Heart left ventricle (tissue), 16 donors: ENCODE data around the gene ARID3B. TPM values are rescaled to one million over a fixed set of nuclear protein-coding genes. Genes with fewer than 3 reads are reported as not detected.
A peak's percentile ranks its signal among the peaks of the same experiment; 100 is the strongest.

ENCODE experiments used
- ATAC-seq, 4 donors: fragments of 200-7000 bp; cut with Tn5 transposase; one replicate each; pipeline ENCODE4 v1.9.1; 2020 to 2022; ENCODE audit warnings: moderate library complexity in 4 of 4, mild to moderate bottlenecking in 3 of 4, moderate number of reproducible peaks in 1 of 4
- DNase-seq, 5 donors: peaks; one replicate each; pipeline ENCODE4 v3.0.0-alpha.2; 2020
- H3K27ac ChIP-seq, 12 donors: fragments of 200-600 bp; sonication (generic) in 4 of 12; one replicate each; pipeline versions ENCODE4 v1.5.0 to v1.8.0; 2016 to 2022; ENCODE audit warnings: mild to moderate bottlenecking in 2 of 12
- H3K27me3 ChIP-seq, 9 donors: fragments of 200-600 bp; sonication (generic) in 2 of 9; one replicate each; pipeline versions ENCODE4 v1.5.1 to v1.8.0; 2016 to 2022; ENCODE audit warnings: mild to moderate bottlenecking in 3 of 9
- H3K36me3 ChIP-seq, 9 donors: fragments of 200-600 bp; sonication (generic) in 2 of 9; one replicate each; pipeline versions ENCODE4 v1.5.0 to v1.8.0; 2018 to 2022; ENCODE audit warnings: mild to moderate bottlenecking in 2 of 9
- H3K4me1 ChIP-seq, 12 donors: fragments of 200-600 bp; sonication (generic) in 4 of 12; one replicate each; pipeline versions ENCODE4 v1.5.0 to v1.8.0; 2016 to 2022; ENCODE audit warnings: mild to moderate bottlenecking in 3 of 12
- H3K4me3 ChIP-seq, 12 donors: fragments of 200-600 bp; sonication (generic) in 4 of 12; one replicate each; pipeline versions ENCODE4 v1.5.0 to v1.8.0; 2017 to 2022; ENCODE audit warnings: mild to moderate bottlenecking in 9 of 12, moderate library complexity in 4 of 12
- H3K9me3 ChIP-seq, 12 donors: fragments of 200-600 bp; sonication (generic) in 4 of 12; one replicate each; pipeline versions ENCODE4 v1.5.0 to v1.8.0; 2016 to 2022; ENCODE audit warnings: mild to moderate bottlenecking in 1 of 12
- CTCF ChIP-seq, 12 donors: fragments of 200-600 bp; sonication (generic) in 4 of 12; IDR thresholded peaks; one replicate each; pipeline versions ENCODE4 v1.5.0 to v1.8.0; 2018 to 2022; ENCODE audit warnings: antibody characterized with exemption in 12 of 12, mild to moderate bottlenecking in 5 of 12
- POLR2A ChIP-seq, 2 donors: fragments of 450-650 bp; IDR thresholded peaks; one replicate each; pipeline ENCODE4 v1.6.1; 2017; ENCODE audit warnings: antibody characterized with exemption in 2 of 2, mild to moderate bottlenecking in 2 of 2, moderate library complexity in 2 of 2
- WGBS, 4 donors: extraction: QIAGEN DNeasy Blood & Tissue Kit in 2 of 4; methylation state at CpG; one replicate each; pipeline versions ENCODE4 v1.1.5 to v1.1.7; 2013 to 2018; 5-methylcytosine and 5-hydroxymethylcytosine counted together
- intact Hi-C, 10 donors: fragments of 100-400 bp; cut with DNase I; formaldehyde crosslinking; loops; one replicate each; pipeline versions ENCODE4 v1.11.1 to v1.14.2; 2022
- polyA plus RNA-seq, 2 donors: library from polyadenylated mRNA; stranded (reverse); fragments of 200-250 nt; gene quantifications; one replicate each; pipeline ENCODE4 v1.2.3, GENCODE V29; 2013
- total RNA-seq, 9 donors: library from RNA; depleted of rRNA in 2 of 9; stranded (reverse); fragments of >200 nt in 2 of 9; fragmentation: NEBNext Ultra II Directional in 3 of 9; extraction: Animal tissue kit (Norgen Biotek cat#: 25700) in 3 of 9; gene quantifications; one replicate each; pipeline versions ENCODE4 v1.1.0 to v1.2.4, GENCODE V29; 2016 to 2023
- donor health status: ischemic (EF 13 %, LVEDD 7.1; RV severe dilation, severe dysfunction).
- donor health status: healthy with polysubstance abuse.
- donor health status: DM: no; HTN: yes; CAD: no.
- donor health status: DM: no; HTN: no; CAD: no.
- donor health status: ischemic (EF 25% LVEDD 6.9; RV normal size, moderate dysfunction).
- donor health status: ischemic (EF 25% LVEDD 5.7; RV mildly dilated, moderate dysfunction).
- donor health status: healthy.
- donor health status: DM: yes; HTN: yes; CAD: no.
- donor health status: ischemic (EF 35%, LVEDD 5.7; RV mildly dilated, moderate dysfunction).
- donor health status: nonischemic (EF 11% LVEDD 7.7; RV severe dilation, severe dysfunction).
- donor health status: DM: yes; HTN: yes; CAD: no.
- donor health status: PGD.
- donor health status: ischemic (EF 29% LVEDD 5.4; RV normal size, mild dysfunction).
- donor health status: nonischemic (EF 23%, LVEDD 6.1; RV moderate dilation, normal function).

ARID3B gene
- total and polyA plus RNA-seq, 11 donors, result 1.3 to 4.3 (median 2.1) TPM

DNA sequence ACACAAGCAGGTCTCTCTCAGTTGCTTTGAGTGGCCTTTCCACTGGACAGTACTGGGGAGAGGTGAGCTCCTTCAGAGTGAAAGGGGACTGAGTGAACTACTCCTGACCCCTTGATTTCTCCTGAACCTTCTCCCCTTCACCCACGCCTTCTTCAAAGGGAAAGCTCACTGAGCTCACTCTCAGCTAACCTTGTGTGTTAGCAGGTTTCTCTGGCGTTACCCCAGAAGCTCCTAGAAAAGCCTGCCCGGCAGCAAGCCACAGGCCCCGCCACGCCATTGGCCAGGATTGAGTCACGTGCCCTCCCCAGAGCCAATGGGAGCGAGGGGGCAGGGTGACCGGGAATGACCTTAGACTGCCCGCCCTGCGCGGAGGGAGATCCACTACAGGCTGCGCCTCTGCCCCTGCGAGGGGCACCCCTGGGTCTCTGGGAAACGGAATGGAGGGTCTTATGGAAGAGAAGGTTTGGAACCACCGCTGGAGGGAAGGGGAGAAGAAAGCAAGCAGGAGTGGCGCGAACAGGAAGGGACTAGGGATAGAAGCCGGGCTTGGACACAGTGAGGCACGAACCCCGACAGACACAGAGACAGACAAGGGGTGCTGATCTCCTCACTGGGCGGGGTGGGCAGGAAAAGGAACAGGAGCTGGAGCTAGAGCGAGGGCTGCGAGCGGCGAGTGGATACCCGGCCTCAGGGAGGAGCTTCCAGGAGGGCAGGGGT is 57.3 kb downstream of the ARID3B start:
- peaks cover 3 to 39% (median 20%) of the 10 kb centered on the region in 12 donors for H3K4me1 ChIP-seq
- intact Hi-C loops, result loop anchor here in 4 of 10 donors (1.0 to 5.0 kb wide), 5 partner anchors 17 to 57 kb away; partner anchors contain the start of genes CLK3 (in 4 of the 4) and ARID3B (in 2 of the 4)
- peak overlapping the region; percentile 45 to 81 (median 68) for H3K4me3 ChIP-seq
- H3K27ac ChIP-seq, result peak overlapping the region; percentile 65 to 93 (median 90)
- whole genome bisulfite sequencing, 4 donors, result 1 to 4% (median 2%) methylated on average over 26 of the region's 26 CpGs
- ATAC-seq (peak; percentile 97 to 99 (median 98)), DNase-seq (peak; percentile 96 to 97 (median 96))
- no peaks in the 10 kb centered on the region for H3K27me3 ChIP-seq
- peaks cover 0 to 14% (median under 1%) of the 10 kb centered on the region in 9 donors for H3K36me3 ChIP-seq
- H3K9me3 ChIP-seq, result no peaks in the 10 kb centered on the region
- TF ChIP-seq POLR2A (IDR thresholded peaks at IDR 0.05) (peak; percentile 57 to 92), CTCF (IDR thresholded peaks at IDR 0.05) (no peak)

GRCh38 chr15:74599156-74599555 is 58.1 kb downstream of the ARID3B start:
- no peaks in the 10 kb centered on the region for H3K9me3 ChIP-seq
- peak overlapping the region; percentile 45 to 81 (median 68) for H3K4me3 ChIP-seq
- H3K4me1 ChIP-seq, result peaks cover 3 to 39% (median 20%) of the 10 kb centered on the region in 12 donors
- H3K27ac ChIP-seq, result peak overlapping the region; percentile 65 to 93 (median 90)
- H3K27me3 ChIP-seq, result no peaks in the 10 kb centered on the region
- ATAC-seq (peak in 1 of 4 donors; percentile 9), DNase-seq (peak in 1 of 5 donors; percentile 22)
- no peak for TF ChIP-seq POLR2A (IDR thresholded peaks at IDR 0.05)
- TF ChIP-seq CTCF (IDR thresholded peaks at IDR 0.05), result no peak
- intact Hi-C loops, result loop anchor here in 3 of 10 donors (2.0 to 5.0 kb wide), 3 partner anchors 16 to 58 kb away; partner anchors contain the start of genes CLK3 (in 3 of the 3) and ARID3B (in 2 of the 3)
- 55 to 72% (median 60%) methylated on average over 15 of the region's 15 CpGs for WGBS, 4 donors
- peaks cover 0 to 7% (median 0%) of the 10 kb centered on the region in 9 donors for H3K36me3 ChIP-seq

GRCh38 chr15:74603026-74603788 is 62.2 kb downstream of the ARID3B start:
- WGBS, 4 donors, result 90 to 96% (median 93%) methylated on average over 13 of the region's 13 CpGs
- DNase-seq, result peak in 2 of 5 donors; percentile 15 to 55
- no peak overlapping the region for H3K27ac ChIP-seq

More at GRCh38 chr15:74603026-74603788, 62.2 kb downstream of the ARID3B start:
- TF ChIP-seq POLR2A (IDR thresholded peaks at IDR 0.05) (no peak), CTCF (IDR thresholded peaks at IDR 0.05) (no peak)
- Histone ChIP-seq H3K27me3 (no peaks in the 10 kb centered on the region), H3K36me3 (no peaks in the 10 kb centered on the region), H3K9me3 (no peaks in the 10 kb centered on the region), H3K4me3 (no peak overlapping the region), H3K4me1 (peaks cover 3 to 34% (median 15%) of the 10 kb centered on the region in 12 donors)
- ATAC-seq, result no peak
- intact Hi-C loops, result no loop called here
